Effector memory CD4-positive, alpha-beta T cell (primary cell): Measurements from ENCODE around the gene S100A5.

ENCODE experiments used
- DNase-seq, 3 donors: peaks; one replicate each; pipeline ENCODE4 v3.0.0-alpha.2; 2020
- H3K27ac ChIP-seq: 2 replicates; pipeline ENCODE4 v1.7.0; 2013; ENCODE audit warnings: mild to moderate bottlenecking, low read length, moderate library complexity; ENCODE audit not compliant: insufficient read depth, poor library complexity, severe bottlenecking
- H3K27me3 ChIP-seq: replicated peaks from 2 replicates; pipeline ENCODE4 v1.7.0; 2013; ENCODE audit warnings: mild to moderate bottlenecking, low read length; ENCODE audit not compliant: insufficient read depth, control insufficient read depth, poor library complexity, severe bottlenecking
- H3K36me3 ChIP-seq: 2 replicates; pipeline ENCODE4 v1.7.0; 2013; ENCODE audit warnings: mild to moderate bottlenecking, low read length, moderate library complexity; ENCODE audit not compliant: control insufficient read depth, insufficient read depth
- H3K4me1 ChIP-seq: 2 replicates; pipeline ENCODE4 v1.7.0; 2013; ENCODE audit warnings: low read length, mild to moderate bottlenecking; ENCODE audit not compliant: control insufficient read depth, insufficient read depth, poor library complexity, severe bottlenecking
- H3K4me3 ChIP-seq: 2 replicates; pipeline ENCODE4 v1.7.0; 2013; ENCODE audit warnings: low read length, low read depth, mild to moderate bottlenecking; ENCODE audit not compliant: insufficient read depth, poor library complexity, severe bottlenecking
- H3K9me3 ChIP-seq: 2 replicates; pipeline ENCODE4 v1.7.0; 2013; ENCODE audit warnings: mild to moderate bottlenecking, low read length, moderate library complexity; ENCODE audit not compliant: control insufficient read depth

S100A5 gene

DNA sequence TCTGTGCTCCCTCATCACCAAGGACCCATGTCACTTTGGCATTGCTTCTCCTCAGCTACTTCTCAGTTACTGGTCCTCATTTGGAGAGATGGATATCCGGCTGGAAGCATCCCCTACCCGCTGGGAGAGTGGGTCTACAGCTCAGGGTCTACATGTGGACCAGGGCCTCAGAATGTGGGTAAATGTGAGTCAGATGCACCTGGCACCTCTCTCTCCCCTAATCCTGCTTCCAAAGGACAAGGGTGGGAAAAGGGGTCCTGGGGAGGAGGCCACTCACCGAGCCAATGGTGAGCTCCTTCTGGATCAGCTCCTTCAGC, 5.9 kb downstream of the S100A5 start:
- Histone ChIP-seq H3K9me3 (no peaks in the 10 kb centered on the region), H3K27ac (peak overlapping the region; percentile 97), H3K4me3 (peak overlapping the region; percentile 91), H3K36me3 (peaks cover 5% of the 10 kb centered on the region), H3K4me1 (peaks cover 58% of the 10 kb centered on the region), H3K27me3 (no peaks in the 10 kb centered on the region)
- no peak for DNase-seq

DNA sequence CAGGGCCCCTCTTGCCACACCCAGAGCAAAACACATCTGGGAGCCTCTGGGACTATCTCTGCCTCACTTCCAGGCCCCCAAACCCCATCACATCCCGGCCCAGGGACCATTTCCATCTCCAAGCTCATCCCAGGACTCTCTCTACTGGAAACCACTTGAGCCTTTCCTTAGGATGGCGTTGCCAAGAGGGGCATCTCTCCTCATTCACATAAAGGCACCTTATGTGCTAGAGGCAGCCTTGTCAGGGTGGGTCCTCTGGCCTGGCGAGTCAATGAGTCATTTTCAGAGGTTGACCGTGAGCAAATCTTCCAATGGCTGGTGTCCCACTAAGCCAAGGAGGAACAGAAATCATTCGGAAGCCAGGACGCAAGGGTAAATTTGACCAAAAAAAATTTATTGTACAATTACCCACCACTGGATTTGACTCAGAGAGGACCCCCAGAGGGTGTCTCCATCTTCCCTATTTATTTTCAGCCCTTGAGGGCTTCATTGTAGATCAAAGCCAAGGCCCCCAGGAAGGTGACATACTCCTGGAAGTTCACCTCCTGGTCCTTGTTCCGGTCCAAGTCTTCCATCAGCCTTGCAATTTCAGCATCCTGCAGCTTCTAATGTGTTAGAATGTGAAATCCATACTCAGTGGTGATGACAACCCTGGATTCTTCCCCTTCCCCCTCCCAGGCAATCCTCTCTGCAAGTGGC, 6.4 kb downstream of the S100A5 start:
- peak overlapping the region; percentile 97 for H3K27ac ChIP-seq
- H3K4me3 ChIP-seq = peak overlapping the region; percentile 91
- H3K36me3 ChIP-seq = peaks cover 5% of the 10 kb centered on the region
- no peaks in the 10 kb centered on the region for H3K27me3 ChIP-seq
- no peak for DNase-seq
- H3K9me3 ChIP-seq = no peaks in the 10 kb centered on the region
- peaks cover 53% of the 10 kb centered on the region for H3K4me1 ChIP-seq

DNA sequence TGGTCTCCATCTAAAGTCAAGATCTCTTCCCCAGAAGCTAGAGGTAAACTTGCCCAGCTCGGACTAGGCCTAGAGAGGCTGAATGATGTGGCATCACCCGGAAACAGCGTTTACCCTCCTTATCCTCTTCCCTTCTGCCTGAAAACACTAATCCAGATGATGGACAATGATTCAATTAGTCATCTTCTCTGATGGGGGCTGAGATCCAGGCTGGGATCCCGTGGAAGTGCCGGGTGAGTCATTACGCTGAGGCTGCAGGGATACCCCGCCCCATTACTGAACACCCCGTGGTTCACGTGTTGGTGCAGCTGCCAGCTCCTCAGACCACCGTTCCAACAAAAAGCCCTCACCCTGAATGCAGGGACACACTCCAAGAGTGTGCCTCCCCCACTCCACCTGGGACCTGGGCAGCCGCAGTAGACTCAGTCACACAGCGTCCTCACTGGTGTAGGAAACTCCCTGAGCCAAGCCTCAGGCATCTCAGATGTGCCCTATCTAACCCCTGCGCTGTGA, 7.0 kb downstream of the S100A5 start:
- DNase-seq = peak; percentile 20 to 40 (median 34)
- Histone ChIP-seq H3K36me3 (peaks cover 5% of the 10 kb centered on the region), H3K4me1 (peaks cover 53% of the 10 kb centered on the region), H3K27ac (peak overlapping the region; percentile 97), H3K4me3 (peak overlapping the region; percentile 91), H3K9me3 (no peaks in the 10 kb centered on the region), H3K27me3 (no peaks in the 10 kb centered on the region)

DNA sequence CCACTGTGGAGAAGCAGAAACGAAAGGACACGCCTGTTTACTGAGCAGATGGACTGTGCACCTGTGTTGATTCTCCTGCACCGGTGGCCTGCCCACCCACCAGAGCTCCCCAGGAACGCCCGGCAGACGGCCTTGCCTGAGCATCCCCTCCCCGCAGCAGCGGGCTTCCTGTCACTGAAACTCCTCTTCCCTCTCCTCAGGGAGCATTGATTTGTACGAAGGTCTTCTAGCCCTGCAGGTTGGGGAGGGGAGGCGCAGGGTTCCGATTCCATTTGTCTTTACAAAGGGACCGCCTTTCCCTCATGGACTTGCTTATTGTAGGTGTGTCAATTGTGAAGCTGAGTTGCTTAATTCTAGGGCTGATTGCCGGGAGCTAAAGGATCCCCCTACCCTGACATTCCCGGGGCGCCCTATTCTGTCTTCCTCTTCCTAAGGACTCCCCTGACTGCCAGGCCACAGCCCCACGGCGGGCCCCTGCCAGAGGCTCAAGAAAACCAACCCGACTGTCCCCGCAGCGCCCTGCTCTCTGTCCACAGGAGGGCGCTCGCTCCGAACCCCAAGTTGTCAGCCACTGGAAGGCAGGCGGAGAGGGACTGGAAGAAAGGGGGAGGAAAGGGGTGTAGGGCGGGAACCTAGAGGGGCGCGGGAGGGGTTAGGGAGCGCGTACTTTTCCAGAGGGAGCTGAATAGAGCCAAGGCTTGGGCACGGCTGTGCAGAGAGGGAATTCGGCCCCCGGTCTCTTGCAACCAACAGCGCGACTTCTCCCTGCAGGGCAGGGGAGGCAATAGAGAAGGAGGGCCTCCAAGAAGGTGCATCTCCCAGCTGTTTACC, 7.8 kb downstream of the S100A5 start:
- Histone ChIP-seq H3K4me1 (peaks cover 53% of the 10 kb centered on the region), H3K4me3 (peak overlapping the region; percentile 26), H3K27ac (peak overlapping the region; percentile 97), H3K36me3 (peaks cover 5% of the 10 kb centered on the region), H3K27me3 (no peaks in the 10 kb centered on the region), H3K9me3 (no peaks in the 10 kb centered on the region)
- peak; percentile 54 to 69 (median 61) for DNase-seq

DNA sequence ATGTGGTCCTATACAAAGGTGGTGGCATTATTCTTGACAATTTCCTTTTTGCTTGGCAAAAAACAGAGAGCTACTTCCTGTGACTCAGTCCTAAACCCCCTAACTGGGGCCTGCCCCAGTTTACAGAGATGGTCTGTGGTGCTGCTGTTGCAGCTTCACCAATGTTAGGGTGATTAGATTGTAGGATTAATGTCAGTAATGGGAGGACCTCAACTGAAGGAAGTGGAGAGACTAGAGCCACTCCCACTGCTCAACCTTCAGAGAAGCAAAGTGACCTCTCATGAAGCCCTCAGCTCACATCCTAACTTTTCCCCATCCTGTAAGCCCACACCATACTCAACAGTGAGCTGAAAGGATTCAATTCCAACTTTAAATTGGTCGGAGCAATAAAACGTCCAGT, 8.6 kb downstream of the S100A5 start:
- Histone ChIP-seq H3K4me1 (peaks cover 52% of the 10 kb centered on the region), H3K4me3 (no peak overlapping the region), H3K27me3 (no peaks in the 10 kb centered on the region), H3K9me3 (no peaks in the 10 kb centered on the region), H3K27ac (peak overlapping the region; percentile 97), H3K36me3 (peaks cover 5% of the 10 kb centered on the region)
- peak; percentile 36 to 42 (median 41) for DNase-seq

DNA sequence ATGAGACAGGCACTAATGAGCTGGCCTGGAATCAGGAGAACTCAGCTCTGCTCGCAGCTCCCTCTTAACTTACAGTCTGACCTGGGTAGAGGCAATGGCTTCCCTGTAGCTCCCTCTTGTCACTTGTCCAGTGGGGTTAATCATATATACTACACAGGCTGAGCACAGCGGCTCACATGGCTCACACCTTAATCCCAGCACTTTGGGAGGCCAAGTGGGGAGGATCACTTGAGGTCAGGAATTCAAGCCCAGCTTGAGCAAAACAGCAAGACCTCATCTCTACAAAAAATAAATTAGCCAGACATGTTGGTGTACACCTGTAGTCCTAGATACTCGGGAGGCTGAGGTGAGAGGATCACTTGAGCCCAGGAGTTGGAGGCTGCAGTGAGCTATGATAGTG, 9.1 kb downstream of the S100A5 start:
- Histone ChIP-seq H3K4me1 (peaks cover 46% of the 10 kb centered on the region), H3K4me3 (no peak overlapping the region), H3K27ac (peak overlapping the region; percentile 52), H3K9me3 (no peaks in the 10 kb centered on the region), H3K36me3 (peaks cover 5% of the 10 kb centered on the region), H3K27me3 (no peaks in the 10 kb centered on the region)
- no peak for DNase-seq

DNA sequence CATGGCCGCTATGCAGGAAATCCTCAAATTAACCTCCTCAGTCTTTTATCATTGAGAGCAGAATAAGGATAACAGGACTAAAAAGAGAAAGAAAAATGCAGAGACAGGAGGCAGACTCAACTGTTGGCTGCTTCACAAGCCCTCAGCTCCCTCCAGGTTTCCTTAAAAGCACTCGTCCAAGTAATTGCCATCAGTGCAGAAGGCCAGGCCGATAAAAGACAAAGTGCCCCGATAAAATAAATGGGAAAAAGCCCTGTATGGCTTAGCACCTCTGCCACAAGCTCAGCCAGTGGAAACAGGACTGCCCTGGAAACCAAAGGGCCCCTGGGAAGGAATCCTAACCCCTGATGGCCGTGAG, 13.1 kb downstream of the S100A5 start:
- H3K4me1 ChIP-seq = peaks cover 13% of the 10 kb centered on the region
- no peak for DNase-seq
- H3K4me3 ChIP-seq = no peak overlapping the region
- no peaks in the 10 kb centered on the region for H3K36me3 ChIP-seq
- no peak overlapping the region for H3K27ac ChIP-seq
- H3K27me3 ChIP-seq = no peaks in the 10 kb centered on the region
- no peaks in the 10 kb centered on the region for H3K9me3 ChIP-seq

DNA sequence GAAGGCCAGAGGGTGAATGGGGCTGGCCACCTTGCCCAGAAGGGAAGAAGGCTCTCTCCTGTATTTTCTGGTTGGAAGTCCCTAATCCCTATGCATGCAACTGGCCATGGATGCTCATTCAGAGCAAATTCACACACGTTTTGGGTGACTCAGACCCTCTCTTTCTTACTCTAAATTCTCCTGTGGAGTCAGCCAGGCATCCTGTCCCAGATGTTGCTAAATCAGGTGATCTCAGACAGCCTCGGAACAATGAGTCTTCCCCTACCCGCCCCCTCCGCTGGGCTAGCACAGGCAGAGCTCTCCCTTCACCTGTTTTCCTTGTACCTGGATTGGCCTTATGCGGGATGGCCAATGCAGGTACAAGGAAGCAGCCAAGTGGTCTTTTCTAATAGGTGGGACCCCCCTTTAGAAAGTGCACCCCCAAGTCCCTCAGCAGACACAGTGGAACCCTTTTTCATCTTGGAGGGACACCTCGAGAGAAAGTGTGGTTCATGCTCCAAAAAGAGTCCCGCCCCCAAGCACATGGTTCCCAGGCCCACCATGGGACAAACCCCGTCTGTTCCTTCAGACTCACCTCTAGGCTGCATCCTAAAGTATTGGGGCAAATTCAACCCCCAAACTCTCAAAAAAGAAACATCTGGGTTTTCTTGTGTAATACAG, 13.6 kb downstream of the S100A5 start:
- Histone ChIP-seq H3K36me3 (no peaks in the 10 kb centered on the region), H3K4me3 (no peak overlapping the region), H3K27me3 (no peaks in the 10 kb centered on the region), H3K4me1 (peaks cover 8% of the 10 kb centered on the region), H3K27ac (no peak overlapping the region), H3K9me3 (no peaks in the 10 kb centered on the region)
- DNase-seq = no peak

DNA sequence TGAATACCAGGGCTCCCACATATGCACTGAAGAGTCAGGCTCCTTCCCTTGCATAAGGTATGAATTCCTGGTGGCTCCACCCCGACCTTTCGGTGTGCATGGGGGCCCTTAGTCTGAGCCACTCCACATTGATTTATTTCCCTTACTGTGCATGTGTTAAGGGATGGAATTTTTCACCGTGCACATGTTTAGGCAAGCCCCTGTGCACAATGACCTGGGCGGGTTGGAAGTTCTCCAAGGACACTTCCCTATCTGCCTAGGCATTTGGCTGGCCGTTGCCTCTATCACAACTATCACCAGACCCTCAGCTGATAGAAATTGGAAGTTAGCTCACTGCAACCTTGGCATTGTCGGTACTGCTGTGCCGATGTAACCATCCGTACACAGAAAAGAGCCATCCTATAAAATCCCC, 14.6 kb downstream of the S100A5 start:
- Histone ChIP-seq H3K9me3 (no peaks in the 10 kb centered on the region), H3K27me3 (no peaks in the 10 kb centered on the region), H3K4me1 (no peaks in the 10 kb centered on the region), H3K4me3 (no peak overlapping the region), H3K36me3 (no peaks in the 10 kb centered on the region), H3K27ac (no peak overlapping the region)
- DNase-seq = no peak
